Hematopoietic multipotent progenitor cell treated with erythropoietin and hydrocortisone succinate and interleukin-3 and kit ligand, for 8 days (in vitro differentiated cells): ENCODE data around the gene PBX1.

Experiments
- DNase-seq: peaks from one replicate; pipeline ENCODE4 v3.0.0-alpha.2; 2015

Gene PBX1

GRCh38 chr1:164672588-164672987, 113.6 kb downstream of the PBX1 start:
- DNase-seq: peak; percentile 6

GRCh38 chr1:164673584-164674214, 114.7 kb downstream of the PBX1 start:
- peak; percentile 27 for DNase-seq

- DNase-seq: no peak
These were observed 116.4 kb downstream of the PBX1 start for GRCh38 chr1:164675342-164675904.

- DNase-seq: no peak
These were observed 119.2 kb downstream of the PBX1 start for GRCh38 chr1:164678136-164678700.

GRCh38 chr1:164682570-164682969, 123.6 kb downstream of the PBX1 start:
- no peak for DNase-seq

GRCh38 chr1:164683235-164683634, 124.3 kb downstream of the PBX1 start:
- no peak for DNase-seq

- DNase-seq: no peak
These were observed 126.5 kb downstream of the PBX1 start for GRCh38 chr1:164685266-164686035.

GRCh38 chr1:164687777-164688176, 128.8 kb downstream of the PBX1 start:
- DNase-seq: no peak

- no peak for DNase-seq
These were observed 129.8 kb downstream of the PBX1 start for GRCh38 chr1:164688791-164689190.

- DNase-seq: no peak
These were observed 130.9 kb downstream of the PBX1 start for GRCh38 chr1:164689672-164690511.

GRCh38 chr1:164692420-164692819, 133.4 kb downstream of the PBX1 start:
- peak; percentile 35 for DNase-seq

GRCh38 chr1:164693564-164694359, 134.8 kb downstream of the PBX1 start:
- no peak for DNase-seq

- no peak for DNase-seq
These were observed 135.5 kb downstream of the PBX1 start for GRCh38 chr1:164694505-164694904.

GRCh38 chr1:164695956-164696665, 137.1 kb downstream of the PBX1 start:
- DNase-seq: no peak

GRCh38 chr1:164699815-164700491, 141.0 kb downstream of the PBX1 start:
- no peak for DNase-seq

- DNase-seq: no peak
These were observed 141.7 kb downstream of the PBX1 start for GRCh38 chr1:164700683-164701082.

- no peak for DNase-seq
These were observed 142.3 kb downstream of the PBX1 start for GRCh38 chr1:164701189-164701761.

GRCh38 chr1:164702216-164702615, 143.2 kb downstream of the PBX1 start:
- no peak for DNase-seq

- DNase-seq: no peak
These were observed 143.7 kb downstream of the PBX1 start for GRCh38 chr1:164702664-164703063.

- no peak for DNase-seq
These were observed 144.5 kb downstream of the PBX1 start for GRCh38 chr1:164703463-164703862.
